H1 (cell line): ENCODE data around the gene BCAS3. TPM values are rescaled to one million over a fixed set of nuclear protein-coding genes. Genes with fewer than 3 reads are reported as not detected.

Experiments
- CTCF ChIA-PET: fragments of 300-600 bp; sonication (Branson Sonifier 250); formaldehyde crosslinking; loops from one replicate; lab custom pipeline; 2021; ENCODE audit not compliant: partially characterized antibody; lab: Charles Lee
- POLR2A ChIA-PET: fragments of 300-600 bp; sonication (Branson Sonifier 250); formaldehyde crosslinking; loops from one replicate; lab custom pipeline; 2021; ENCODE audit warnings: inconsistent platforms; ENCODE audit not compliant: partially characterized antibody; lab: Charles Lee
- DNase-seq, 2 experiments: peaks; one replicate each; pipeline versions ENCODE4 v3.0.0 to v3.0.0-alpha.2; 2010 to 2022; ENCODE audit warnings: low spot score in 2 of 2, low read depth in 1 of 2, mixed read lengths in 1 of 2
- FAIRE-seq: peaks from 2 replicates; lab custom pipeline; 2011; peaks lifted over from hg19 to GRCh38; lab: Jason Lieb, UNC
- H2AFZ ChIP-seq: 2 replicates; pipeline ENCODE4 v1.8.1; 2012; ENCODE audit warnings: low read length, inconsistent platforms
- H2AK5ac ChIP-seq: 2 replicates; pipeline ENCODE4 v1.6.1; 2013; ENCODE audit warnings: low read depth, low read length
- H2BK120ac ChIP-seq: replicated peaks from 2 replicates; pipeline ENCODE3; 2013; ENCODE audit warnings: low read depth, low read length, inconsistent platforms
- H2BK12ac ChIP-seq: 2 replicates; pipeline ENCODE4 v1.6.1; 2013; ENCODE audit warnings: low read depth, low read length
- H2BK15ac ChIP-seq: 2 replicates; pipeline ENCODE4 v1.6.1; 2013; ENCODE audit warnings: low read length
- H2BK20ac ChIP-seq: 2 replicates; pipeline ENCODE4 v1.6.1; 2013; ENCODE audit warnings: low read length
- H2BK5ac ChIP-seq: 2 replicates; pipeline ENCODE4 v1.6.1; 2013; ENCODE audit warnings: low read depth, low read length
- H3K14ac ChIP-seq: 2 replicates; pipeline ENCODE4 v1.6.1; 2013; ENCODE audit warnings: inconsistent platforms; ENCODE audit not compliant: insufficient read length
- H3K18ac ChIP-seq: 2 replicates; pipeline ENCODE4 v1.6.1; 2013; ENCODE audit warnings: low read length; ENCODE audit errors: extremely low read depth
- H3K23ac ChIP-seq: 2 replicates; pipeline ENCODE4 v1.6.1; 2013; ENCODE audit warnings: inconsistent platforms; ENCODE audit not compliant: insufficient read length
- H3K23me2 ChIP-seq: 2 replicates; pipeline ENCODE4 v1.6.1; 2013; ENCODE audit warnings: low read depth, low read length
- H3K27ac ChIP-seq: 2 replicates; pipeline ENCODE4 v1.6.1; 2011; ENCODE audit warnings: low read depth, low read length, inconsistent platforms
- H3K27me3 ChIP-seq, 4 experiments: replicated peaks in 1 of 4; 1 replicate in 1 of 4; 2 replicates in 3 of 4; pipeline versions ENCODE4 v1.6.1 to v1.8.1; 2011 to 2013; ENCODE audit warnings: low read length in 3 of 4, mild to moderate bottlenecking in 3 of 4, inconsistent platforms in 2 of 4, mixed read lengths in 2 of 4, moderate library complexity in 1 of 4; ENCODE audit not compliant: control insufficient read depth in 3 of 4, insufficient read depth in 3 of 4; ENCODE audit errors: extremely low read depth in 1 of 4
- H3K36me3 ChIP-seq, 4 experiments: 2 replicates each; pipeline versions ENCODE4 v1.6.1 to v1.8.1; 2011 to 2013; ENCODE audit warnings: mild to moderate bottlenecking in 4 of 4, low read length in 3 of 4, moderate library complexity in 2 of 4, control low read depth in 1 of 4, inconsistent platforms in 1 of 4; ENCODE audit not compliant: insufficient read depth in 4 of 4, control insufficient read depth in 2 of 4
- H3K4ac ChIP-seq: replicated peaks from 2 replicates; pipeline ENCODE3; 2013; ENCODE audit warnings: low read length, low read depth, mixed read lengths, inconsistent platforms; ENCODE audit not compliant: insufficient read length
- H3K4me1 ChIP-seq, 4 experiments: replicated peaks in 1 of 4; 1 replicate in 1 of 4; 2 replicates in 3 of 4; pipeline versions ENCODE4 v1.6.1 to v1.8.1; 2011 to 2013; ENCODE audit warnings: low read length in 3 of 4, inconsistent platforms in 2 of 4, mixed read lengths in 1 of 4; ENCODE audit not compliant: insufficient read depth in 4 of 4, control insufficient read depth in 3 of 4
- H3K4me2 ChIP-seq, 2 experiments: 2 replicates each; pipeline versions ENCODE4 v1.6.1 to v1.8.1; 2011 to 2013; ENCODE audit warnings: low read depth in 2 of 2, low read length in 2 of 2, control low read depth in 1 of 2, inconsistent platforms in 1 of 2, mild to moderate bottlenecking in 1 of 2; ENCODE audit not compliant: insufficient read depth in 1 of 2
- H3K4me3 ChIP-seq, 4 experiments: fragments of 200-600, 300-600 bp in 1 of 4; sonication (generic), shearing (Covaris generic), sonication (Bioruptor Twin) in 1 of 4; 2 replicates each; pipeline versions ENCODE4 v1.5.1 to v1.8.1; 2011 to 2016; ENCODE audit warnings: low read length in 4 of 4, low read depth in 3 of 4, control low read depth in 2 of 4, inconsistent platforms in 2 of 4, mild to moderate bottlenecking in 2 of 4, mixed read lengths in 1 of 4, moderate library complexity in 1 of 4; ENCODE audit not compliant: insufficient read depth in 2 of 4; ENCODE audit errors: extremely low read depth in 1 of 4
- H3K56ac ChIP-seq: replicated peaks from 2 replicates; pipeline ENCODE3; 2013; ENCODE audit warnings: low read depth, mild to moderate bottlenecking, mixed read lengths, low read length, inconsistent platforms; ENCODE audit not compliant: insufficient read length
- H3K79me1 ChIP-seq: 2 replicates; pipeline ENCODE4 v1.6.1; 2013; ENCODE audit warnings: low read depth, low read length, control low read depth
- H3K79me2 ChIP-seq, 2 experiments: 2 replicates each; pipeline versions ENCODE4 v1.6.1 to v1.8.1; 2012 to 2013; ENCODE audit warnings: low read length in 2 of 2, mild to moderate bottlenecking in 2 of 2, inconsistent platforms in 1 of 2; ENCODE audit not compliant: insufficient read depth in 2 of 2, control insufficient read depth in 1 of 2
- H3K9ac ChIP-seq, 4 experiments: replicated peaks in 1 of 4; 1 replicate in 1 of 4; 2 replicates in 3 of 4; pipeline versions ENCODE4 v1.6.1 to v1.8.1; 2011 to 2013; ENCODE audit warnings: low read depth in 3 of 4, low read length in 3 of 4, control low read depth in 2 of 4, mild to moderate bottlenecking in 2 of 4, moderate library complexity in 2 of 4, inconsistent platforms in 1 of 4; ENCODE audit errors: extremely low read depth in 1 of 4
- H3K9me3 ChIP-seq, 2 experiments: 2 replicates each; pipeline versions ENCODE4 v1.6.1 to v1.8.1; 2012 to 2013; ENCODE audit warnings: mild to moderate bottlenecking in 2 of 2, moderate library complexity in 2 of 2, control low read depth in 1 of 2, inconsistent platforms in 1 of 2, low read depth in 1 of 2, low read length in 1 of 2, mixed read lengths in 1 of 2; ENCODE audit not compliant: insufficient read depth in 2 of 2
- H4K20me1 ChIP-seq, 2 experiments: replicated peaks in 1 of 2; 2 replicates each; pipeline versions ENCODE3 to v1.8.1; 2011 to 2013; ENCODE audit warnings: inconsistent platforms in 2 of 2, low read length in 2 of 2, mild to moderate bottlenecking in 1 of 2; ENCODE audit not compliant: insufficient read depth in 2 of 2, control insufficient read depth in 1 of 2
- H4K5ac ChIP-seq: 2 replicates; pipeline ENCODE4 v1.6.1; 2013; ENCODE audit warnings: low read length, low read depth, mixed read lengths, inconsistent platforms; ENCODE audit not compliant: insufficient read length
- H4K8ac ChIP-seq: 2 replicates; pipeline ENCODE4 v1.8.0; 2013; ENCODE audit warnings: mild to moderate bottlenecking, moderate library complexity, low read length, inconsistent platforms; ENCODE audit not compliant: insufficient read depth; ENCODE audit errors: extremely low read depth
- H4K91ac ChIP-seq: replicated peaks from 2 replicates; pipeline ENCODE3; 2013; ENCODE audit warnings: low read length, mixed read lengths, inconsistent platforms; ENCODE audit not compliant: insufficient read length
- ASH2L ChIP-seq: fragments of 200-600, 300-600 bp; sonication (generic); IDR thresholded peaks from one replicate; pipeline ENCODE4 v1.7.1; 2017; ENCODE audit warnings: low read length
- CBX8 ChIP-seq: fragments of 300-800, 300-1000 bp; sonication (generic); IDR thresholded peaks from 2 replicates; pipeline ENCODE4 v1.7.1; 2016; ENCODE audit warnings: low read depth, low read length, borderline replicate concordance
- CHD2 ChIP-seq: IDR thresholded peaks from 2 replicates; pipeline ENCODE4 v1.6.1; 2012; ENCODE audit warnings: low read length, improper control_type of control experiment
- E2F6 ChIP-seq: IDR thresholded peaks from 2 replicates; pipeline ENCODE4 v1.6.1; 2012; ENCODE audit warnings: inconsistent platforms
- EP300 ChIP-seq, 2 experiments: IDR thresholded peaks; 1 replicate in 1 of 2; 2 replicates in 1 of 2; pipeline ENCODE4 v1.6.1; 2011 to 2012; ENCODE audit warnings: low read depth in 2 of 2, low read length in 2 of 2, mild to moderate bottlenecking in 2 of 2, borderline replicate concordance in 1 of 2, inconsistent platforms in 1 of 2, moderate library complexity in 1 of 2
- JUN ChIP-seq: IDR thresholded peaks from 2 replicates; pipeline ENCODE4 v1.6.1; 2011; ENCODE audit warnings: low read depth, mild to moderate bottlenecking, improper control_type of control experiment, low read length
- NRF1 ChIP-seq: IDR thresholded peaks from 2 replicates; pipeline ENCODE4 v1.6.1; 2011; ENCODE audit warnings: mild to moderate bottlenecking, low read depth, low read length, improper control_type of control experiment
- POLR2A ChIP-seq, 2 experiments: IDR thresholded peaks; 1 replicate in 1 of 2; 2 replicates in 1 of 2; pipeline ENCODE4 v1.6.1; 2011; ENCODE audit warnings: low read depth in 2 of 2, low read length in 2 of 2, mild to moderate bottlenecking in 2 of 2; ENCODE audit errors: control extremely low read depth in 1 of 2
- YY1 ChIP-seq: IDR thresholded peaks from 2 replicates; pipeline ENCODE4 v1.6.1; 2011; ENCODE audit warnings: low read depth, mild to moderate bottlenecking, low read length
- ZNF274 ChIP-seq: IDR thresholded peaks from 2 replicates; pipeline ENCODE4 v1.7.0; 2012; ENCODE audit warnings: low read length, borderline replicate concordance; ENCODE audit errors: extremely low read depth
- WGBS, 2 experiments: shearing (Covaris generic) in 1 of 2; methylation state at CpG; one replicate each; pipeline versions ENCODE4 v1.1.6 to v1.1.7; 2013 to 2015; ENCODE audit warnings: low lambda C conversion rate in 2 of 2, mixed read lengths in 2 of 2, inconsistent platforms in 1 of 2, low coverage in 1 of 2, missing lambda C conversion rate in 1 of 2; ENCODE audit not compliant: insufficient replicate concordance in 2 of 2, insufficient coverage in 1 of 2, insufficient read length in 1 of 2; ENCODE audit errors: extremely low coverage in 1 of 2, missing lambda C conversion rate in 1 of 2; 5-methylcytosine and 5-hydroxymethylcytosine counted together
- polyA plus RNA-seq, 7 experiments: library from polyadenylated mRNA; depleted of rRNA in 3 of 7; stranded (reverse) in 5 of 7; unstranded in 2 of 7; fragments of >200 nt in 5 of 7; fragments of 200-250 nt in 2 of 7; gene quantifications; 1 replicate in 5 of 7; 2 replicates in 1 of 7; 4 replicates in 1 of 7; pipeline versions ENCODE4 v1.2.1 to v1.2.3, GENCODE V29; 2011 to 2013; ENCODE audit warnings: missing spikeins in 2 of 7, mixed read lengths in 2 of 7
- total RNA-seq: library from RNA; stranded (reverse); fragmentation: NEBNext Ultra II Directional; extraction: Animal tissue kit (Norgen Biotek cat#: 25700); gene quantifications from 2 replicates; pipeline ENCODE4 v1.2.1, GENCODE V29; 2021

The BCAS3 gene
- total and polyA plus RNA-seq, 2 of the 8 experiments (the other 6 are each of a cell fraction or from before 2014, with no cell fraction given), result 9.9 to 13.3 TPM

- ChIA-PET CTCF (interaction anchor here (0.7 kb wide), 1 partner anchor 149 kb away, joined by 3 read pairs; no protein-coding TSS in a partner anchor), POLR2A (no interaction called here)
- no peak overlapping the region for H2BK120ac ChIP-seq
- H2BK12ac ChIP-seq, result no peak overlapping the region
- H3K79me2 ChIP-seq, result no peaks in the 10 kb centered on the region
- no peak overlapping the region for H3K23ac ChIP-seq
- H3K4ac ChIP-seq, result no peak overlapping the region
- H3K79me1 ChIP-seq, result no peaks in the 10 kb centered on the region
- TF ChIP-seq E2F6 (no peak), NRF1 (no peak), YY1 (no peak), ZNF274 (no peak), CHD2 (no peak), ASH2L (no peak), POLR2A (IDR thresholded peaks at IDR 0.05; ENCODE audit: control extremely low read depth in 1 of 2, low read depth in 2 of 2, low read length in 2 of 2) (no peak), JUN (no peak), EP300 (IDR thresholded peaks at IDR 0.05; ENCODE audit: borderline replicate concordance in 1 of 2, low read depth in 2 of 2, low read length in 2 of 2) (no peak), CBX8 (no peak)
- H3K9ac ChIP-seq, result no peak overlapping the region
- WGBS, 2 experiments, result 93% methylated on average over 3 of the region's 3 CpGs; no CpG with 5 or more reads in 1 of the 2 experiments
- H4K20me1 ChIP-seq, result no peaks in the 10 kb centered on the region
- no peak overlapping the region for H3K56ac ChIP-seq
- no peaks in the 10 kb centered on the region for H3K23me2 ChIP-seq
- H3K9me3 ChIP-seq, result no peaks in the 10 kb centered on the region
- H3K27ac ChIP-seq, result no peak overlapping the region
- H3K4me1 ChIP-seq, result peaks cover 0 to 5% (median 0%) of the 10 kb centered on the region in 4 experiments; a peak in 2 of 7 replicates
- no peak overlapping the region for H3K14ac ChIP-seq
- H3K36me3 ChIP-seq, result no peaks in the 10 kb centered on the region
- no peak for FAIRE-seq
- H4K8ac ChIP-seq, result no peak overlapping the region
- no peak overlapping the region for H4K91ac ChIP-seq
- peaks cover 0 to 1% (median 0%) of the 10 kb centered on the region in 4 experiments; a peak in 1 of 7 replicates for H3K27me3 ChIP-seq
- H2BK5ac ChIP-seq, result no peak overlapping the region
- no peak overlapping the region for H2AFZ ChIP-seq
- DNase-seq, result no peak
- no peak overlapping the region for H4K5ac ChIP-seq
- H2BK20ac ChIP-seq, result no peak overlapping the region
- no peak overlapping the region for H3K18ac ChIP-seq
- no peak overlapping the region for H3K4me2 ChIP-seq
- no peak overlapping the region for H3K4me3 ChIP-seq
- no peak overlapping the region for H2AK5ac ChIP-seq
- H2BK15ac ChIP-seq, result no peak overlapping the region
Measured at GRCh38 chr17:61150686-61151299, 473.1 kb downstream of the BCAS3 start.
